Stimulated activated naive CD4-positive, alpha-beta T cell treated with Interleukin-2 at 50 U/mL for 16 hours (primary cell): Measurements from ENCODE around the gene IGF2BP2.
"Not testable (repeated sequence)": the region's sequence is repeated elsewhere in the genome, so short reads cannot be mapped to it uniquely, and the experiment has no call there.

Source experiments
- DNase-seq: peaks from one replicate; lab custom pipeline; 2025; lab: John Stamatoyannopoulos, UW

IGF2BP2 gene

DNA sequence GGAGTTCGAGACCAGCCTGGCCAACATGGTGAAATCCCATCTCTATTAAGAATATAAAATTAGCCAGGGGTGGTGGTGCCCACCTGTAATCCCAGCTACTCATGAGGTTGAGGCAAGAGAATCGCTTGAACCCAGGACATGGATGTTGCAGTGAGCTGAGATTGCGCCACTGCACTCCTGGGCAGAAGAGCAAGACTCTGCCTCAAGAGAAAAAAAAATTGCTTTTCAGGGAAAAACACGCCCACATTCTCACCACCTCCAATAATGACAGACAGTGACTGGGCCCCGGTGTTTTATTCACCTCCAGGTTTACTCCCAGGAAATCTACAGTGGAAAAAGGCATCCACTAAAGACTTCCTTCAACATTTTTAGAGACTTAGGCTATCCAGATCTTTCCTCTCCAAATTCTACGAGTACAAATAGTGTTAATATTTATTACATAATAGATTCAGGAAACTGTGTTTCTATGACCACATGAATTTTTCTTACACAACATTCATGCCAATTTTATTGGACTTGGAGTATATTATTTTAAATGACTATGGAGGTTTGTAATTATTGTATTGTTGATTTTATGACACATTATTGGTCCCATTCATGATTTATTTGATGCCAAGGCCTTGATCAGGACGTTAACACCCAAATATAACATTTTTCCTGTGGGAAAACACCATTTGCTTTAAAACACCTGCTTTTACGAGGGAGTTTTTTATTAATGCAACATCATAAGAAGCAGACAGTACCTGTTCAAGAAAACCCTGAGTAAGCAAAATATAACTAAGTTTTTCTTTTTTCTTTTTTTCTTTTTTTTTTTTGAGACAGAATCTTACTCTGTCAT lies 26.6 kb downstream of the IGF2BP2 start:
- no peak for DNase-seq

DNA sequence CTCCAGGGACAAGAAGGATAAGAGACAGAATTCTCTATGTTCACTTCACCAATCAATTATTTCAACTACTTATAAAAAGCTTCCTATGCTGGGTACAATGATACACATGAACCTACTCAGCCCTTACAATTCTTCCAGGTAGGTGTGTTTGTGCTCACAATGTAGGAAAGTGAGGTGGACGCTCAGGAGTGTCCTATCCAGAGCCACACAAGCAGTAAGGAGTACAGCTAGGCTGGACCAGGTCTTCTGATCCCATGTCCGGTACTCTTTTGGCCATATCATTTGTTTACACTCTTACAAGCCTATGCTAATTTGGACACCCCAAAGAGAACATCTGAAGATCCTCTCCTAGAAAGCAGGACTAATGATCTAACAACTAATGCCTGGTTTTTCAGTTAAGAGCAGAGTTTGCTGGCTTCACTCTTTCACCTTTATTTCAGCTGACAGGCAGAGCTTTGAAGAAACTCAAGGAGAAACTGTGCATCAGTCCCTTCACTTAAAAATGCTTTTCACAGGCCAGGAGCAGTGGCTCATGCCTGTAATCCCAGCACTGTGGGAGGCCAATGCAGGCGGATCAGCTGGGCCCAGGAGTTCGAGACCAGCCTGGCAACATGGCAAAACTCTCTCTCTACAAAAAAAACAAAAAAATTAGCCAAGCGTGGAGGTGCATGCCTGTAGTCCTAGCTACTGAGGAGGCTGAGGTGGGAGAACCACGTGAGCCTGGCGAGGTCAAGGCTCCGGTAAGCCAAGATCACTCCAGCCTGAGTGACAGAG lies 27.5 kb downstream of the IGF2BP2 start:
- DNase-seq = no peak

DNA sequence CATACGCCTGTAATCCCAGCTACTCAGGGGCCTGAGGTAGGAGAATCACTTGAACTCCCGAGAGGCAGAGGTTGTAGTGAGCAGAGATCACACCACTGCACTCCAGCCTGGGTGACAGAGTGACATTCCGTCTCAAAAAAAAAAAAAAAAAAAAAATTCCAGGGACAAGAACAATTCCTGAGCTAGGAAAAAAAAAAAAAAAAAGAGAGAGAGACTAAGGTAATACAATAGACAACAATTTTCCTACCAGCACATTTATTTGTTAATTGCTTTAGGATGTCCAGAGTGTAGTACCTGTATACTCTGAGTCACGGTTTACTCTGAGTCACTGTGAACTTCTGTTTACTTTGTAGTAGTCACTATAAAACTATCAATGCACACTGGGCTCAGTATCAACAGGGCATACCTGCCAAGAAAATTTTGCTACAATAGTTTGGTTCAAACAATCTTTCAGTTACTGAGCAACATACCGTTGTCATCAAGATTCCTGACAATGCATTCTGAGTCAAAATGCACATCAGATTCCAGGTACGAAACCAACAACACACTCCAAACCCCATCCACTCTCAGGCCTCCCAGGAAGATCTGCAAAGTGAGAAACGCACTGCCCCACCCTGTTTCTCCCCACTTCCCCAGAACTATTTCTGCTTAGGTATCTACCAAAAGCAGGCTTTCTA lies 28.3 kb downstream of the IGF2BP2 start:
- DNase-seq = no peak

DNA sequence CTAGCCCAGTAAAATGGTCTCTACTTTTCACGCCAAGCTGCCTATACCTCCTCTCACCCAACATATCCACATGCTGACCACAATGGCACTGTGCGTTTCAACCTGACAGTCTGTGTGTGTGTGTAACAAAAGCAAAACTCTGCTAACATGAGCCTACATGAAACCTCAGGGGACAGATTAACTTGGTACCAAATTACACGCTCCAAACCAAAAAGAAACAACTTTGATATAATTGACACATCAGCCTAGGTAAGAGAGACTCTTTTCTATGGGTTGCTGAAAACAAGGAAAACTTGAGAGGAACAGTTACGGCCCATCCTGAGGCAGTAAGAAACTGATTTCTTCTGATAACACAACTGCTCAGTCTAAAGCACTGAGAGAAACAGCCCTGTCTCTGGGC lies 31.5 kb downstream of the IGF2BP2 start:
- no peak for DNase-seq

DNA sequence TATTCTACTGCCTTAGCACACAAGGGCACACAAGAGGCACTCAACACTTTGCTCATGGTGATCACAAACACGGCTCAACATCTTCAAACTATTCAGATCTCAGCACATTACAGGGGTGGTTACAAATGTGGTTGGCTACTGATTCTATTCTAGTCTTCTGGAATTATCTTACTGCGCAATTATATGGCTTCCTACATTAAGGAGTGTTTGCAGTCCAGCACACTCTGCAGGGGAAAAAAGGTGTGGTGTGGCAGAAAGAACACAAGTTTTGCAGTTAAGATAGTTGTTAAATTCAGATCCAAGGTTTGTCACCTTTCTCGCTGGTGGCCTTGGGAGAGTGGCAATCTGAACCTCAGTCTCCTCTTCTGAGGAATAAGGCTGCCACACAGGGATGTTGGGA lies 31.9 kb downstream of the IGF2BP2 start:
- DNase-seq = no peak

DNA sequence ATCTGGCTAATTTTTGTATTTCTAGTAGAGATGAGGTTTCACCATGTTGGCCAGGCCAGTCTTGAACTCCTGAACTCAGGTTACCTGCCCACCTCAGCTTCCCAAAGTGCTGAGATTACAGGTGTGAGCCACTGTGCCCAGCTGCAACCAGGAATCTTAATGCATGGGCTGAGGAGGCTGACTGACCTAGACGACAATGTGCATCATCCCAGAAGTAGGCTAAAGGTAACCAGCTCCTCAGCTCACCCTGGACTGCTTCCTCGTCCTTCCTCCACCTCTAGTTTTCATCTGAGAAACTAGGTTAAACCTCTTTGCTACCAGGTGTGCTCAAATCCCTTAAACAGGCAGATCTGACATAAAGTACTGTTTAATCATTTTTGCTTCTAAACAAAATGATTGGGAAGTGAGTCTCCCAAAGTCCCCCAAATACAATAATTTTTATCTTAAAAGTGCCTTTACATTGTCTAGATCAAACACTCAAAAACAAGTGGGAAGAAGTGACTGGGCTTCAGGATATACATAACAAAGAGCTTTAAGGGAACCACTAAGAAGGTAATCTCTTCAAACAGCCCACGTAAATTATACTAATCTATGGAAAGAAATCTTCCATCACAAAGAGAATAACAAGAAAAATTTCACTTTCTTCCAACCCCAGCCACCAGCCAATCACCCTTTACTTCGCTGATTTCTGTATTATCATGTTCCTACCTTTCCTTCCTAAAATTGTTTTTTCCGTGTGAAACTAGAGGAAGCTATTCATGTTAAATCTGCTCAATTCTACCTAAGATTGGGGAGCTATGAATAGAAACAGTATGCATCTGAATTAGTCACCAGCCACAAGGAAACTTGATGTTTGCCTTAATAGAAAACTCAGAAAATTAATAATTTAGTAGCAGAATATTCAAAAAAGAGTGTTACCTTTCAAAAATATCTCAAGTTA lies 34.7 kb downstream of the IGF2BP2 start:
- DNase-seq = no peak

DNA sequence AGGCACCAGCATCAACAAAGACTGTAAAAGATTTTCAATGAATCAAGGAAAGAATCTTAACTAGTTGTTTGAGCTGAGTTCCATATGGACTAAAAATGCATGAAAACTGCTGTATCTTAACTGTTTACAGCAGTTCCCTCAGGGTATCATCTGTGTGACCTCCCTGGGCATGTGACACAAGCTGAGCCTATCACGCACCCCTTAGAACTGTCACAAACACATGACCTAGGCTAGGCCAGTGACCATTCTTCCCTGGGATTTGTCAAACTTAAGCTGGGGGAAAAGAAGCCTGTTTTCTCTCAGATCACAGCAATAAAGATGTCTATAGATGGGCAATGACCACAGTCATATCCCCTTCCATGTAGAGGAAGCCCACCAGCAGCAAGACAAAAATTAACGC lies 35.7 kb downstream of the IGF2BP2 start:
- no peak for DNase-seq

DNA sequence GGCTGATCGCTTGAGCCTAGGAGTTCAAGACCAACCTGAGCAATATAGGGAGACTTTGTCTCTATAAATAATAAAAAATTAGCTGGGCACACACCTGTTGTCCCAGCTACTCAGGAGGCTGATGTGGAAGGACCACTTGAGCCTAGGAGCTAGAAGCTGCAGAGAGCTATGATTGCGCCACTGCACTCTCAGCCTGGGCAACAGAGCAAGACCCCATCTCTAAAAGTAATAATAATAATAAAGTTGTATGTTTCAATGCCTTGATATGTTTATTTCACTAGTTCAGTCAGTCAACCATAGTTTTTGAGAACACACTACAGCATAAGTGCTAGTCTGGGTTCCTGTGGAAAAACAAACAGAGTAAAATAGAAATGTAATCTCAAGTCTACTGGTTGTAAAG lies 36.5 kb downstream of the IGF2BP2 start:
- no peak for DNase-seq

DNA sequence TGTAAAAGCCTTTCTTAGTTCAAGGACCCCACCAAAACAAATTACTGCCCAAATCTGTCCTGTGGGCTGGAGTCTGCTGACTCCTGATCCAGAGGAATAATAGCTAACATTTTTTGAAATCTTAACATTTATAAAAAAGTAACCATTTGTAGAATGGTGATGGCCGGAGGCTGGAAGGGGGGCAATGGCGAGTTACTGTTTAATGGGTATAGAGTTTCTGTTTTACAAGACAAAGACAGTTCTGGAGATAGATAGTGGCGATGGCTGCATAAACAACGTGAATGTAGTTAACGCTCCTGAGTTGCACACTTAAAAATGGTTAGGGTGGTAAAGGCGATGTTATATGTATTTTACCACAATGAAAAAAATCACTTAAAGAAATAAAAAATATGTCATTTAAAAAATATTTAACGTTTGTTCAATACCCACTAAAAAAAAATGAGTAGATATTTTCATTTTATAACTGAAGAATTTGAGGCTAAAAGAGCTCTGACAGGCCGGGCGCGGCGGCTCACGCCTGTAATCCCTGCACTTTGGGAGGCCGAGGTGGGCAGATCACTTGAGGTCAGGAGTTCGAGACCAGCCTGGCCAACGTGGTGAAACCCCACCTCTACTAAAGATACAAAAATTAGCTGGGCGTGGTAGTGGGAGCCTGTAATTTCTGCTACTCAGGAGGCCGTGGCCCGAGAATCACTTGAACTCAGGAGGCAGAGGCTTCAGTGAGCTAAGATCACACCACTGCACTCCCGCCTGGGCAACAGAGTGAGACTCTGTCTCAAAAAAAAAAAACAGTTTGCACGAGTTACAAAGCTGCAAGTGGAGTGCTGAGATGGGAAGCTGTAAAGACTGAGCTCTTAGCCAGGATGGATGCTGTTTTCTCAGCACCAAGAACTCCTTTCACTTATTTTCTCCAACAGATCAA lies 37.6 kb downstream of the IGF2BP2 start:
- DNase-seq = no peak

DNA sequence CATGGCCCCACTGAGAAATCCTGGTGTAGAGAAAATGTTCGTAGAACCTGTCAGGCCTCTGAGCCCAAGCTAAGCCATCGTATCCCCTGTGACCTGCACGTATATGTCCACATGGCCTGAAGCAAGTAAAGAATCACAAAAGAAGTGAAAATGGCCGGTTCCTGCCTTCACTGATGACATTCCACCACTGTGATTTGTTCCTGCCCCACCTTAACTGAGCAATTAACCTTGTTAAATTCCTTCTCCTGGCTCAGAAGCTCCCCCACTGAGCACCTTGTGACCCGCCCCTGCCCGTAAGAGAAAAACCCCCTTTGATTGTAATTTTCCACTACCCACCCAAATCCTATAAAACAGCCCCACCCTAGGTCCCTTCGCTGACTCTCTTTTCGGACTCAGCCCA lies 38.6 kb downstream of the IGF2BP2 start:
- DNase-seq = not testable (repeated sequence)

DNA sequence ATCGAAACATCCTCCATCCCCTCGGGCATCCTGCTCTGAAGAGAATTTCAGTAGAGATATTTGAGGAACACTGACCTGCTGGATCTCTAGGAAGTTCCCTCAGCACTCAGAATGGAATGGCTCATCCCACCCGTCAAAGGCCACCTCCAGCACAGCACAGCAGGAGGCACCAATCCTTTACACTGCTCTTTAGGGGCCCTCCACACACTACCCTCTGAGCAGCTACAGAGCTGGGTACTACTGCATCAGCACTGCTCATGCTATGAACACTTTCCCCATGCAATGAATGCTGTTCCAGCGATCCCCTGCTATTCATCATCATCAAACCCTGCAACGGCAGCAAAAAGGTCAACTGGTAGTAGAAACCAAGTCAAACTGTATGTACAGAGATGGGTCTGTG lies 40.5 kb downstream of the IGF2BP2 start:
- DNase-seq = no peak

DNA sequence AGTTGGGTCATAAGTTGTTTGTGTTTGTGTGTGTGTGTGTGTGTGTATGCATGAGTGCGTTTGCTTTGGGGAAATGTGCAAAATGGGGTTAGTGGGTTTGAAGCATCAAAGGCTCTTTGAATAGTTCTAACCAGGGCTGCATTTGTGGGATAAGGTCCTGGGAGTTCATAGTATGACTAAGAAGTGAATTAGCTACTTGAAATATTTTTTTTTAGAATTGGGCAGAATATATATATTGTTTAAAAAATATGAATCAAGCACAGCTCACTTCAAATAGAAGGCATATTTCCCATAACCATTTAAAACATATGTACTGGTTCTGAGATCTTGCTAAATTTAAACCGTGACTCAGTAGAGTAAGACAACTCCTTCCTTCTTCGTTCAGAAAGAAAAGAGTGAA lies 43.1 kb downstream of the IGF2BP2 start:
- no peak for DNase-seq

DNA sequence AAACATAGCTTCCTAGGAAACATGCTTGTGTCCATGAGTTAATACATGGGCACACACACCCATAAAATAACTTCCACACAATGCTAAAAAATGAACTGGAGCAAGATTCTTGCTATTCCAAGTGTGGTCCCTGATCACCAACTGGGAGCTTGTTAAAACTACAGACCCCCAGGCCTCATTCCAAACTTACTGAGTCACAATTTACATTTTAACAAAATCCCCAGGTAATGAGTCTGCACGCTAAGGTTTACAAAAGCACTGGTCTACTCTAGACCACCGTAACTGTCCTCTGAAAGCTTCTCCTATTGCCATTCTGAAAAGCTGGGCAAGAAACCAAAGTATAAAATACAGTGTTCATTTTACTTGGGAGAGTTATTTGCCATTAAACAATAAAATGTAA lies 45.4 kb downstream of the IGF2BP2 start:
- no peak for DNase-seq

DNA sequence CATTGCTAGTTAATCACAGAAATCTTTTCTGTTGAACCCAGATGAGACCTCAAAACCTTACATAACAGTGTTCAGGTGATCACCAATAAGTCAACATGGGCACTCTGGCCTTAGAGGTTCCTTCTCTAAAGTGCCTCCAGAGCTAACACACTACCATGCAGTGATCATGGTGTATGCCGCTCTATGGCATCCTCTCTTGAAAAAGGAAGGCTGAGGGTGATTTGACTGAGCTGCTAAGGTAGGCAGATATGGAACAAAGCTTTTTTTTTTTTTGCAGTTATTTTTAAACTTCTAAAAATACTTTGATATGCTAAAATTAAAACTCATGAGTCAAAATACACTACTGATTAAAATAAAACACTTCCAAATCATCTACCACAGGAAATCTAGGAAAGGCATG lies 46.0 kb downstream of the IGF2BP2 start:
- no peak for DNase-seq

DNA sequence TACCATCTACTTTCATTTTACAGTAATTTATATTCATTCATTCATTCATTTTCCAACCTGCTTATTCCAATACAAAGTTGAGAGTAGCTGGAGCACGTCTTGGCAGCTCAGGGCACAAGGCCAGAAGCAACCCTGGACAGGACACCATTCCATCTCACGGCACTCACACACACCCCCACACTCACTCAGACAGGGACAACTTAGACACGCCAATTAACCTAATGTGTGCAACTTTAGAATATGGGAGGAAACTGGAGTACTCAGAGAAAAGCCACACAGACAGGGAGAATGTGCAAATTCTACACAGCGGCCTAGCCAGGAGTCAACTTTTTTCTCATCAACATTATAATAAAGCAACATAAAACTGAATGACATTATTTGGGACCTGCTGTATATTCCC lies 46.7 kb downstream of the IGF2BP2 start:
- no peak for DNase-seq

DNA sequence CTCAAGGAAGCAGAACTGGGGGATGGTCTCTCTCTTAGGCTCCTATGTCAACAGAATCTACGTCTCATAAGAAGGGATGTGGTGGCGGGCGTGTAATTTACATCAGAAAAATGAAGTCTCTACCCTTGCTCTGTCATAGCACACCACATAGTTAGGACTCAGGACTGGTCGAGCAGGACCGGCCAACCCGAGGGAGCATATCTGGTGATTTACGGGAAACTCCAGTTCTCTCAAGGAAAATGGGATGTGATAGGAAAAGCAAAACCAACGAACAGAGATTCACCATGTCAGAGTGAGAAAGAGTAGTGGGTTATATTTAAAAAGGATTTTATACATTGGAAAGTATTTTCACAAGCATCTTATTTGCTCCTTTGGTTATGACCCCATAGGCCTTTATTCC lies 54.7 kb downstream of the IGF2BP2 start:
- DNase-seq = no peak

DNA sequence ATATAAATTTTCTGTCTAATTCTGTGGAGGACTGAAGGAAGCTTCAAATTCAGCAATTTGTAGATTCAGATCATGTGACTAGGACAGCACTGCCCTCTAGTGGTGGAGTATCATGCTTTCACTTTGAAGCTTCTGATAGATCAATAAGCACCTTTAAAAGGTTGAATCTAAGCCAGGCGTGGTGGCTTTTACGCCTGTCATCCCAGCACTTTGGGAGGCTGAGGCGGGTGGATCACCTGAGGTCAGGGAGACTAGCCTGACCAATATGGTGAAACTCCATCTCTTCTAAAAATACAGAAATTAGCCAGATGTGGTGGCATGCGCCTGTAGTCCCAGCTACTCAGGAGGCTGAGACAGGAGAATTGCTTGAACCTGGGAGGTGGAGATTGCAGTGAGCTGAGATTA lies 56.3 kb downstream of the IGF2BP2 start:
- DNase-seq = not testable (repeated sequence)

DNA sequence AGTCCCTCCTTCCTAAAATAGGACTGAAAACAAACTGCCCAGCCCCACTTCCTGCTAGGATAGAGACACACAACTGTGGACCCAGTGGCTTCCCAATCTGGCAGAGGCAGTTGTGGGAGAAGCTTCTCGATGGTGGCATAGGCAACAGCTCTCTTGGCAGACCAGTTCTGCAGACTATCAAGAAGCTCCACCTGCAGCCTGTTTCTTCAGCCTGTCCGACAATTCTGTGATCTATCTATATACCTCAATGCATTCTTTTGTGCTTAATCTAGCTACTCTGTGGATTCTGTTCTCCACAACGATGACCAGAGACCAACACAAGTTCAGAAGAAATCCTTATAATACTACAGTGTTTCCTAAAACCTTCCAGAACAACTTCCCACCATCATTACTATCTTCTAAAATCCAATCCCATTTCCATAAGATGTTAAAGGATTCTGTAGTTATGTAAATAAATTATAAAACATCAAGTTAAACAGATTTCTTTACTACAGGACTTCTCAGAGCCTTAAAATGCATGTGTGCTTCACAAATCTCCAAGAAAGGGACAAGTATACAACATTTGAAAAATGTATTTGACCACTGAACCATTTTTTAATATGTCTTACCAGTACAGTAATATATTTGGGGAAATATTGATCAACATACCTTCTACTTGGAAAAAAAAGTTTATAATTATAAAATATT lies 57.7 kb downstream of the IGF2BP2 start:
- no peak for DNase-seq

DNA sequence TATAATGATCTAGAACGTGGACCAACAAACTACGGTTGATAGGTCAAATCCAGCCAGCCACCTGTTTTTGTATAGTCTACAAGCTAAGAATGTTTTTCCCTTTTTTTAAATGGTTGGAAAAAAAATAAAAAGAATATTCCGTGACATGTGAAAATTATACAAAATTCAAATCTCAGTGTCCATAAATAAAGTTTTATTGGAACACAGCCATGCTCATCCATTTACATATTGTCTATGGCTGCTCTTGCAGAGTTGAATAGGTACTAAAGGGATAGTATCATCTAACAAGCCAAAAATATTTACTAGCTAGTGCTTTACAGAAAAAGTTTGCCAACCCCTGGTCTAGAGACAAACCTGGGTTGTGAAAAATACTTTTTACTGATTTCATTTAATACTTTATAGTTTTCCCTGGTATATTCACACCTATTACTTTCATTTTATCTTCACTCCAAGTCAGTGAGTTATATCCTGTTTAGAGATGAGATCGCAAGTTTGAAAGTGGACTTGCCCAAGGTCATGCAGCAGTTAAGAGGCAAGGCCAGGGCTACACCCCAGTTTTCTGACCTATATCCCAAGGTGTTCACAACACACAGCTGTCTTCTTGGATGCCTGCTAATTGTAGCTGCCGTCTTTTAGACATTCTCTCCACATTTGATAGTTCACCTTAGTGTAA lies 58.4 kb downstream of the IGF2BP2 start:
- DNase-seq = no peak

DNA sequence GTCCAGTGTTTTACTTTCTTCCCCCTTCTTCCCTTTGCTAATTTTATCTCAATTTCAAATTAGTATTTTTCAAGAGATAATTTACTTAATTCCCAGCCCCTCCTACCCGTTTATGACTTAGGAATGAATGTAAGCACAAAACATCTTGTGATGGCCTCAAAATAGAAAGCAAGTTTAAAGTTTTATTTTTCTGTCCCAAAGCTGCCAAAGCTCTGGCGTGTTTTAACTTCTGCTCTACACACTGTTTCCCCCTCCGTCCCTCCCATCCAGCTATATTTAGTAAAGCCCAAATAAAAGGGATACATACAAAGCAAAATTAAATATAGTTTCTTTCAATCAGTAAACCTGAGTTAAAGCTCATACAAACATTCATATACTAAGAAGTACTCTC lies 59.9 kb downstream of the IGF2BP2 start:
- no peak for DNase-seq
